B cell (primary cell): ENCODE data around the gene DENND1A. TPM values are rescaled to one million over a fixed set of nuclear protein-coding genes. Genes with fewer than 3 reads are reported as not detected.

ENCODE experiments used
- ATAC-seq: fragments of 200-7000 bp; cut with Tn5 transposase; one replicate; pipeline ENCODE4 v1.10.0; 2021; ENCODE audit warnings: low read depth, mild to moderate bottlenecking, moderate number of reproducible peaks, moderate library complexity
- CTCF ChIA-PET: fragments of 350-600 bp; sonication (Branson Sonifier 250); formaldehyde crosslinking; loops from one replicate; lab custom pipeline; 2021; ENCODE audit warnings: antibody characterized with exemption, inconsistent platforms; lab: Charles Lee
- POLR2A ChIA-PET: fragments of 350-600 bp; sonication (Branson Sonifier 250); formaldehyde crosslinking; loops from one replicate; lab custom pipeline; 2021; ENCODE audit warnings: antibody characterized with exemption; lab: Charles Lee
- DNase-seq: peaks from one replicate; pipeline ENCODE4 v3.0.0; 2013
- H2AFZ ChIP-seq: 2 replicates; pipeline ENCODE4 v1.6.1; 2012; ENCODE audit warnings: mild to moderate bottlenecking, low read depth, low read length; ENCODE audit not compliant: insufficient read depth, poor library complexity, severe bottlenecking
- H3K27ac ChIP-seq, 2 donors: 1 replicate in 1 of 2; 2 replicates in 1 of 2; pipeline ENCODE4 v1.5.1; 2012 to 2013; ENCODE audit warnings: low read length in 2 of 2, mild to moderate bottlenecking in 2 of 2, moderate library complexity in 1 of 2
- H3K27me3 ChIP-seq, 4 experiments: fragments of 200-600 bp in 1 of 4; sonication (generic) in 1 of 4; replicated peaks in 1 of 4; 1 replicate in 2 of 4; 2 replicates in 2 of 4; pipeline versions ENCODE4 v1.6.1 to v1.7.0; 2013 to 2016; ENCODE audit warnings: low read length in 3 of 4, mild to moderate bottlenecking in 2 of 4, mixed read lengths in 1 of 4, moderate library complexity in 1 of 4; ENCODE audit not compliant: insufficient read depth in 4 of 4, control insufficient read depth in 3 of 4; ENCODE audit errors: control extremely low read depth in 1 of 4
- H3K36me3 ChIP-seq, 2 experiments: replicated peaks in 1 of 2; 1 replicate in 1 of 2; 2 replicates in 1 of 2; pipeline versions ENCODE4 v1.6.1 to v1.7.1; 2013; ENCODE audit warnings: low read length in 1 of 2; ENCODE audit not compliant: insufficient read depth in 2 of 2, control insufficient read depth in 1 of 2; ENCODE audit errors: control extremely low read depth in 1 of 2, extremely low read depth in 1 of 2
- H3K4me1 ChIP-seq, 2 donors: fragments of 200-600 bp in 1 of 2; sonication (generic) in 1 of 2; 1 replicate in 1 of 2; 2 replicates in 1 of 2; pipeline versions ENCODE4 v1.5.1 to v1.6.1; 2013 to 2017; ENCODE audit warnings: low read length in 2 of 2; ENCODE audit not compliant: control insufficient read depth in 2 of 2, insufficient read depth in 2 of 2
- H3K4me2 ChIP-seq: replicated peaks from 2 replicates; pipeline ENCODE3; 2012; ENCODE audit warnings: mild to moderate bottlenecking, low read depth, low read length; ENCODE audit not compliant: poor library complexity, severe bottlenecking
- H3K4me3 ChIP-seq, 5 experiments: fragments of 200-600 bp in 1 of 5; sonication (generic) in 1 of 5; 1 replicate in 3 of 5; 2 replicates in 2 of 5; pipeline versions ENCODE4 v1.5.1 to v1.7.0; 2011 to 2016; ENCODE audit warnings: low read length in 4 of 5, mild to moderate bottlenecking in 4 of 5, low read depth in 2 of 5, control low read depth in 1 of 5, moderate library complexity in 1 of 5; ENCODE audit not compliant: insufficient read depth in 1 of 5; ENCODE audit errors: control extremely low read depth in 1 of 5, extremely low read depth in 1 of 5
- H3K79me2 ChIP-seq: fragments of 200-600 bp; sonication (generic); one replicate; pipeline ENCODE4 v1.6.0; 2016; ENCODE audit warnings: low read length; ENCODE audit not compliant: control insufficient read depth, insufficient read depth
- H3K9ac ChIP-seq: fragments of 200-600 bp; sonication (generic); 2 replicates; pipeline ENCODE4 v1.6.1; 2017; ENCODE audit warnings: mild to moderate bottlenecking, low read length, moderate library complexity
- H3K9me3 ChIP-seq, 3 donors: one replicate each; pipeline versions ENCODE4 v1.6.1 to v1.7.1; 2013; ENCODE audit warnings: low read length in 2 of 3; ENCODE audit not compliant: control insufficient read depth in 2 of 3, insufficient read depth in 1 of 3; ENCODE audit errors: control extremely low read depth in 1 of 3
- H4K20me1 ChIP-seq: 2 replicates; pipeline ENCODE4 v1.6.0; 2012; ENCODE audit warnings: mild to moderate bottlenecking, low read length; ENCODE audit not compliant: insufficient read depth, control insufficient read depth, poor library complexity, severe bottlenecking
- H3K27ac Mint-ChIP-seq: one replicate; pipeline ENCODE4 v1.8.0; 2021; ENCODE audit warnings: mixed read lengths
- H3K27me3 Mint-ChIP-seq: one replicate; pipeline ENCODE4 v1.8.0; 2021; ENCODE audit warnings: mixed read lengths
- H3K4me1 Mint-ChIP-seq: one replicate; pipeline ENCODE4 v1.8.0; 2021; ENCODE audit warnings: mixed read lengths
- H3K4me3 Mint-ChIP-seq: one replicate; pipeline ENCODE4 v1.8.0; 2021; ENCODE audit warnings: mixed read lengths
- H3K9me3 Mint-ChIP-seq: one replicate; pipeline ENCODE4 v1.8.0; 2022; ENCODE audit warnings: mixed read lengths; ENCODE audit not compliant: insufficient read depth
- EZH2 ChIP-seq: IDR thresholded peaks from 2 replicates; pipeline ENCODE4 v1.6.1; 2012; ENCODE audit warnings: borderline replicate concordance, low read depth, mild to moderate bottlenecking, moderate library complexity, low read length; ENCODE audit not compliant: insufficient read depth, poor library complexity, severe bottlenecking
- WGBS: methylation state at CpG from one replicate; pipeline ENCODE4 v1.1.5; 2013; ENCODE audit warnings: missing lambda C conversion rate; ENCODE audit not compliant: insufficient coverage; 5-methylcytosine and 5-hydroxymethylcytosine counted together
- intact Hi-C: fragments of 100-400 bp; cut with micrococcal nuclease; formaldehyde crosslinking; loops from one replicate; pipeline ENCODE4 v1.10.0; 2022
- polyA plus RNA-seq: library from polyadenylated mRNA; depleted of rRNA; stranded (reverse); fragments of >200 nt; gene quantifications from 2 replicates; pipeline ENCODE4 v1.2.3, GENCODE V29; 2012
- total RNA-seq, 2 donors: library from RNA; stranded (reverse); fragments of 120-200 nt in 1 of 2; gene quantifications; 1 replicate in 1 of 2; 2 replicates in 1 of 2; pipeline versions ENCODE4 v1.2.3 to v1.2.4, GENCODE V29; 2013 to 2022
- TF ChIP-seq, protein P1 (sequence below): fragments of 200-600 bp; IDR thresholded peaks from one replicate; pipeline ENCODE4 v1.8.0; 2022; ENCODE audit warnings: antibody characterized with exemption, mild to moderate bottlenecking

The DENND1A gene
- total and polyA plus RNA-seq, 2 donors (not counting 1 experiment from before 2014, with no cell fraction given) = 10.8 to 26.0 TPM

DNA sequence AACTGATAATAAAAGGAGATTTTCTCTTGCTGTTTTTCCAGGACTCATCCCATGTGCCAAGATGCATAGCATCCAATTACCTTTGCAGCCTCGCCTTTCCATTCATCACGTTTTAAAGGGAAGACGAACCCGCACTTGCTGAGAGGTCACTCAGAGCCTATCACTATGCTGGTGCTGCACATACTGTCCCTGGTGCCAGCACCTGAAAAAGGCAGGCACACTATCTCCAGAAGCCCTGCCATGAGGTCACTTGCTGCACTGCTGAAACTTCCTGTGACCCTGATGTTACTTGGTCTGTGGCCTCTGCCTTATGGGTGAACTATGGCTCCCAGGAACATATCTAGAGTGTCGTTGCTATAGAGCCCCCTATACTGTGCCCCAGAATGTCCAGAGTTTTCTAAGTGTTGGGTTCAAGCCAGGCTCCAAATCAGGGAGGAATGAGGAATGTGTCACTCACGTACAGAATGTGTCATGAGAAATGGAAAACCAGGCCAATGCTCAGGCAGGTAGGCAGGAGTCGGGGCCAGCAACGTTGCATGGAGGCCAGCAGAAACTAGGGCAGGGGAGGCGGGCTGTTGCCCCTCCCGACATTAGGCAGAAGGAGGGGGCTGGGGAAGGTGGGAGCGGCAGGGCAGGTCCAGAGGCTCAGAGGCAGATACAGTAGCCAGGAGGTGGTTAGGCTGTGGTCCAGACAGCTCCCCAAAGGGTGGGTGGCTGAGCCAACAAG, 311.8 kb downstream of the DENND1A start:
- Mint-ChIP-seq H3K27ac (no peak overlapping the region), H3K4me1 (peaks cover 20% of the 10 kb centered on the region), H3K9me3 (no peaks in the 10 kb centered on the region), H3K4me3 (no peak overlapping the region), H3K27me3 (no peaks in the 10 kb centered on the region)
- ChIA-PET CTCF (no interaction called here), POLR2A (no interaction called here)
- DNase-seq (no peak), ATAC-seq (no peak)
- intact Hi-C loops = no loop called here
- Histone ChIP-seq H3K9me3 (no peaks in the 10 kb centered on the region), H2AFZ (no peak overlapping the region), H3K27me3 (no peaks in the 10 kb centered on the region), H3K4me1 (peaks cover 5 to 18% of the 10 kb centered on the region in 2 donors), H4K20me1 (no peaks in the 10 kb centered on the region), H3K9ac (no peak overlapping the region), H3K79me2 (no peaks in the 10 kb centered on the region), H3K36me3 (no peaks in the 10 kb centered on the region), H3K27ac (no peak overlapping the region), H3K4me3 (no peak overlapping the region), H3K4me2 (no peak overlapping the region)
- WGBS = 100% methylated on average over 10 of the region's 11 CpGs
- no peak for TF ChIP-seq EZH2
- TF ChIP-seq, protein P1, sequence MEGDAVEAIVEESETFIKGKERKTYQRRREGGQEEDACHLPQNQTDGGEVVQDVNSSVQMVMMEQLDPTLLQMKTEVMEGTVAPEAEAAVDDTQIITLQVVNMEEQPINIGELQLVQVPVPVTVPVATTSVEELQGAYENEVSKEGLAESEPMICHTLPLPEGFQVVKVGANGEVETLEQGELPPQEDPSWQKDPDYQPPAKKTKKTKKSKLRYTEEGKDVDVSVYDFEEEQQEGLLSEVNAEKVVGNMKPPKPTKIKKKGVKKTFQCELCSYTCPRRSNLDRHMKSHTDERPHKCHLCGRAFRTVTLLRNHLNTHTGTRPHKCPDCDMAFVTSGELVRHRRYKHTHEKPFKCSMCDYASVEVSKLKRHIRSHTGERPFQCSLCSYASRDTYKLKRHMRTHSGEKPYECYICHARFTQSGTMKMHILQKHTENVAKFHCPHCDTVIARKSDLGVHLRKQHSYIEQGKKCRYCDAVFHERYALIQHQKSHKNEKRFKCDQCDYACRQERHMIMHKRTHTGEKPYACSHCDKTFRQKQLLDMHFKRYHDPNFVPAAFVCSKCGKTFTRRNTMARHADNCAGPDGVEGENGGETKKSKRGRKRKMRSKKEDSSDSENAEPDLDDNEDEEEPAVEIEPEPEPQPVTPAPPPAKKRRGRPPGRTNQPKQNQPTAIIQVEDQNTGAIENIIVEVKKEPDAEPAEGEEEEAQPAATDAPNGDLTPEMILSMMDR = no peak

GRCh38 chr9:123617286-123617685, 312.6 kb downstream of the DENND1A start:
- H3K79me2 ChIP-seq = no peaks in the 10 kb centered on the region

More at GRCh38 chr9:123617286-123617685, 312.6 kb downstream of the DENND1A start:
- 97% methylated on average over 9 of the region's 9 CpGs for WGBS
- Histone ChIP-seq H3K4me1 (peaks cover 5 to 18% of the 10 kb centered on the region in 2 donors), H3K36me3 (no peaks in the 10 kb centered on the region), H3K4me2 (no peak overlapping the region), H3K9ac (no peak overlapping the region), H4K20me1 (no peaks in the 10 kb centered on the region), H2AFZ (no peak overlapping the region), H3K4me3 (no peak overlapping the region), H3K9me3 (no peaks in the 10 kb centered on the region), H3K27me3 (no peaks in the 10 kb centered on the region), H3K27ac (no peak overlapping the region)
- ChIA-PET CTCF (no interaction called here), POLR2A (no interaction called here)
- DNase-seq = no peak
- H3K4me3 Mint-ChIP-seq = no peak overlapping the region
- H3K9me3 Mint-ChIP-seq = no peaks in the 10 kb centered on the region
- TF ChIP-seq, protein P1 = no peak
- TF ChIP-seq EZH2 = no peak
- ATAC-seq = no peak
- H3K4me1 Mint-ChIP-seq = peaks cover 20% of the 10 kb centered on the region
- H3K27ac Mint-ChIP-seq = no peak overlapping the region
- intact Hi-C loops = no loop called here
- H3K27me3 Mint-ChIP-seq = no peaks in the 10 kb centered on the region
